MCF 10A (cell line): ENCODE results near the gene TET3. TPM values are rescaled to one million over a fixed set of nuclear protein-coding genes. Genes with fewer than 3 reads are reported as not detected.

Experiments used
- BruUV-seq: library from RNA; stranded (reverse); fragments of 400-500 nt; replicated peaks from 2 replicates; lab custom pipeline; 2021; lab: Mats Ljungman, UMichigan
- CTCF ChIA-PET: fragments of 300-600 bp; sonication (Branson Sonifier 250); formaldehyde crosslinking; extraction: SDS; loops from one replicate; lab custom pipeline; 2021; ENCODE audit warnings: antibody characterized with exemption, inconsistent platforms; lab: Yijun Ruan, JAX
- POLR2A ChIA-PET: fragments of 300-600, 350-650 bp; sonication (Branson Sonifier 250); formaldehyde crosslinking; extraction: SDS; loops from one replicate; lab custom pipeline; 2020; ENCODE audit warnings: antibody characterized with exemption, inconsistent platforms; lab: Yijun Ruan, JAX
- DNase-seq: peaks from one replicate; pipeline ENCODE4 v3.0.0-alpha.2; 2018; ENCODE audit not compliant: unreplicated experiment
- H3K27ac Mint-ChIP-seq: one replicate; pipeline ENCODE4 v1.8.0; 2022; ENCODE audit warnings: mild to moderate bottlenecking, low read depth, mixed read lengths; ENCODE audit not compliant: unreplicated experiment
- H3K27me3 Mint-ChIP-seq: one replicate; pipeline ENCODE4 v1.8.0; 2022; ENCODE audit warnings: mixed read lengths; ENCODE audit not compliant: insufficient read depth, unreplicated experiment
- H3K36me3 Mint-ChIP-seq: one replicate; pipeline ENCODE4 v1.8.0; 2022; ENCODE audit warnings: mild to moderate bottlenecking, moderate library complexity, mixed read lengths; ENCODE audit not compliant: insufficient read depth, unreplicated experiment
- H3K4me1 Mint-ChIP-seq: one replicate; pipeline ENCODE4 v1.8.0; 2022; ENCODE audit warnings: mixed read lengths; ENCODE audit not compliant: insufficient read depth, unreplicated experiment
- H3K4me3 Mint-ChIP-seq: one replicate; pipeline ENCODE4 v1.8.0; 2022; ENCODE audit warnings: mild to moderate bottlenecking, moderate library complexity, mixed read lengths; ENCODE audit not compliant: unreplicated experiment
- H3K9me3 Mint-ChIP-seq: one replicate; pipeline ENCODE4 v1.8.0; 2022; ENCODE audit warnings: mixed read lengths; ENCODE audit not compliant: unreplicated experiment
- CTCF ChIP-seq: fragments of 200-600 bp; IDR thresholded peaks from one replicate; pipeline ENCODE4 v1.8.0; 2022; ENCODE audit warnings: antibody characterized with exemption, mild to moderate bottlenecking; ENCODE audit not compliant: unreplicated experiment
- intact Hi-C: fragments of 100-400 bp; cut with micrococcal nuclease; formaldehyde crosslinking; loops from 2 replicates; pipeline ENCODE4 v1.14.1; 2022
- total RNA-seq: library from RNA; stranded (reverse); gene quantifications from 2 replicates; pipeline ENCODE4 v1.2.3, GENCODE V29; 2022

TET3 gene
- total RNA-seq, 1 experiment from 2014 or later: 17.5 TPM

GRCh38 chr2:74031959-74032287 is 47.2 kb downstream of the TET3 start:
- H3K27me3 Mint-ChIP-seq: no peaks in the 10 kb centered on the region
- no peak overlapping the region for H3K27ac Mint-ChIP-seq
- ChIA-PET CTCF (no interaction called here), POLR2A (interaction anchor here (0.9 kb wide), 1 partner anchor 10 kb away, joined by 4 read pairs; no protein-coding TSS in a partner anchor)
- H3K9me3 Mint-ChIP-seq: no peaks in the 10 kb centered on the region
- TF ChIP-seq CTCF: no peak
- H3K36me3 Mint-ChIP-seq: peaks cover 4% of the 10 kb centered on the region
- no TSS peak for BruUV-seq
- H3K4me1 Mint-ChIP-seq: peaks cover 5% of the 10 kb centered on the region
- intact Hi-C loops: no loop called here
- DNase-seq: no peak
- no peak overlapping the region for H3K4me3 Mint-ChIP-seq

- Mint-ChIP-seq H3K36me3 (no peaks in the 10 kb centered on the region), H3K9me3 (no peaks in the 10 kb centered on the region), H3K4me1 (peaks cover 9% of the 10 kb centered on the region), H3K4me3 (no peak overlapping the region), H3K27me3 (no peaks in the 10 kb centered on the region), H3K27ac (no peak overlapping the region)
- BruUV-seq: no TSS peak
- CTCF ChIA-PET: no interaction called here
- POLR2A ChIA-PET: no interaction called here
- DNase-seq: no peak
- intact Hi-C loops: no loop called here
- no peak for TF ChIP-seq CTCF
These were observed 48.7 kb downstream of the TET3 start for GRCh38 chr2:74033375-74033774.

Other genes starting within 250 kb of the TET3 start
- gene TPRKB, start 247.6 kb upstream of the TET3 start, total RNA-seq: 40.4 and 51.0 TPM in 2 replicates
- 45.0 and 46.3 TPM in 2 replicates for gene DUSP11, start 204.8 kb upstream of the TET3 start, total RNA-seq
- gene C2orf78, start 200.7 kb upstream of the TET3 start, total RNA-seq: not detected in 2 replicates
- 64.9 and 66.3 TPM in 2 replicates for gene STAMBP, start 155.9 kb upstream of the TET3 start, total RNA-seq
- not detected in 2 replicates for gene ACTG2, start 91.9 kb upstream of the TET3 start, total RNA-seq
- 74.4 and 92.3 TPM in 2 replicates for gene DGUOK, start 58.0 kb upstream of the TET3 start, total RNA-seq
- 72.5 and 83.8 TPM in 2 replicates for gene BOLA3, start 163.0 kb downstream of the TET3 start, total RNA-seq
- gene MOB1A, start 194.0 kb downstream of the TET3 start, total RNA-seq: 92.6 and 97.5 TPM in 2 replicates
- gene MTHFD2, start 213.7 kb downstream of the TET3 start, total RNA-seq: 387 and 470 TPM in 2 replicates